K562 (cell line): ENCODE measurements around the gene TRIM31. TPM values are rescaled to one million over a fixed set of nuclear protein-coding genes. Genes with fewer than 3 reads are reported as not detected.

Experiments
- ATAC-seq: fragments of 200-7000 bp; cut with Tn5 transposase; 3 replicates; pipeline ENCODE4 v1.9.1; 2020; ENCODE audit warnings: moderate library complexity
- BruUV-seq: library from RNA; stranded (reverse); fragments of 400-500 nt; replicated peaks from 2 replicates; lab custom pipeline; 2021; lab: Mats Ljungman, UMichigan
- CTCF ChIA-PET: fragments of 300-600 bp; formaldehyde crosslinking; extraction: SDS; loops from one replicate; lab custom pipeline; 2021; ENCODE audit warnings: low intra/inter-chr PET ratio; lab: Yijun Ruan, JAX
- POLR2A ChIA-PET: fragments of 300-600, 350-650 bp; sonication (Branson Sonifier 250); formaldehyde crosslinking; extraction: SDS; loops from one replicate; lab custom pipeline; 2021; ENCODE audit warnings: antibody characterized with exemption, inconsistent platforms; lab: Yijun Ruan, JAX
- DNase-seq, 4 experiments: peaks; one replicate each; pipeline versions ENCODE4 v3.0.0 to v3.0.0-alpha.2; 2011 to 2018; ENCODE audit warnings: low spot score in 3 of 4, mixed read lengths in 3 of 4; ENCODE audit errors: extremely low read depth in 1 of 4
- FAIRE-seq: peaks from 2 replicates; lab custom pipeline; 2011; peaks lifted over from hg19 to GRCh38; lab: Jason Lieb, UNC
- H2AFZ ChIP-seq: 2 replicates; pipeline ENCODE4 v1.6.0; 2011; ENCODE audit warnings: low read depth, low read length, control low read depth, inconsistent platforms
- H3K27ac ChIP-seq: fragments of 200-600 bp; 3 replicates; pipeline ENCODE4 v1.8.0; 2011; ENCODE audit warnings: low read depth, mild to moderate bottlenecking, control low read depth, inconsistent platforms, low read length, moderate library complexity, mixed read lengths; ENCODE audit errors: extremely low read depth
- H3K27me3 ChIP-seq, 2 experiments: fragments of 300-600 bp in 1 of 2; 2 replicates in 1 of 2; 3 replicates in 1 of 2; pipeline versions ENCODE4 v1.6.0 to v1.8.0; 2011; ENCODE audit warnings: inconsistent platforms in 2 of 2, low read length in 2 of 2, mild to moderate bottlenecking in 1 of 2, mixed read lengths in 1 of 2, moderate library complexity in 1 of 2; ENCODE audit not compliant: control insufficient read depth in 2 of 2, insufficient read depth in 2 of 2
- H3K36me3 ChIP-seq: fragments of 300-600 bp; 3 replicates; pipeline ENCODE4 v1.8.0; 2011; ENCODE audit warnings: mild to moderate bottlenecking, low read length, inconsistent platforms; ENCODE audit not compliant: control insufficient read depth, insufficient read depth
- H3K4me1 ChIP-seq, 2 experiments: fragments of 200-600 bp in 1 of 2; replicated peaks in 1 of 2; 2 replicates in 1 of 2; 3 replicates in 1 of 2; pipeline versions ENCODE4 v1.5.1 to v1.8.0; 2011; ENCODE audit warnings: inconsistent platforms in 2 of 2, low read length in 2 of 2, mild to moderate bottlenecking in 1 of 2, mixed read lengths in 1 of 2, moderate library complexity in 1 of 2; ENCODE audit not compliant: control insufficient read depth in 2 of 2, insufficient read depth in 2 of 2
- H3K4me2 ChIP-seq: 2 replicates; pipeline ENCODE4 v1.6.1; 2011; ENCODE audit warnings: low read length, control low read depth, inconsistent platforms, mixed read lengths; ENCODE audit not compliant: insufficient read depth
- H3K4me3 ChIP-seq: fragments of 200-600 bp; sonication (generic), shearing (Covaris generic); 2 replicates; pipeline ENCODE4 v1.5.1; 2016; ENCODE audit warnings: control low read depth, inconsistent platforms
- H3K79me2 ChIP-seq: fragments of 200-600 bp; 3 replicates; pipeline ENCODE4 v1.8.0; 2011; ENCODE audit warnings: low read length, inconsistent platforms; ENCODE audit not compliant: control insufficient read depth, insufficient read depth
- H3K9ac ChIP-seq, 2 experiments: 2 replicates each; pipeline versions ENCODE4 v1.6.0 to v1.6.1; 2011; ENCODE audit warnings: low read depth in 2 of 2, low read length in 2 of 2, control low read depth in 1 of 2, inconsistent platforms in 1 of 2, mild to moderate bottlenecking in 1 of 2, mixed read lengths in 1 of 2; ENCODE audit not compliant: insufficient read depth in 1 of 2
- H3K9me1 ChIP-seq: one replicate; pipeline ENCODE4 v1.6.0; 2011; ENCODE audit warnings: inconsistent platforms, mild to moderate bottlenecking, low read length, moderate library complexity; ENCODE audit not compliant: control insufficient read depth, insufficient read depth
- H3K9me3 ChIP-seq: replicated peaks from 2 replicates; pipeline ENCODE4 v1.5.1; 2011; ENCODE audit warnings: low read depth, low read length, inconsistent platforms; ENCODE audit not compliant: control insufficient read depth, insufficient read depth
- H4K20me1 ChIP-seq: replicated peaks from 2 replicates; pipeline ENCODE4 v1.6.1; 2011; ENCODE audit warnings: low read length, inconsistent platforms, mixed read lengths; ENCODE audit not compliant: control insufficient read depth, insufficient read depth
- BRF1 ChIP-seq: IDR thresholded peaks from 3 replicates; pipeline ENCODE4 v1.6.1; 2011; ENCODE audit warnings: borderline replicate concordance, mild to moderate bottlenecking; ENCODE audit not compliant: insufficient read length; ENCODE audit errors: extremely low read depth
- NCOR1 ChIP-seq: fragments of 450-650 bp; IDR thresholded peaks from 2 replicates; pipeline ENCODE4 v1.6.1; 2016; ENCODE audit warnings: mild to moderate bottlenecking, moderate library complexity
- POLR2AphosphoS5 ChIP-seq: IDR thresholded peaks from 2 replicates; pipeline ENCODE4 v1.6.1; 2011; ENCODE audit warnings: mild to moderate bottlenecking, low read depth, low read length, moderate library complexity; ENCODE audit not compliant: control insufficient read depth, insufficient read depth
- PPARD ChIP-seq: fragments of 250-450 bp; sonication (Bioruptor Pico); IDR thresholded peaks from 2 replicates; pipeline ENCODE4 v1.8.0; 2022; ENCODE audit warnings: inconsistent platforms, mild to moderate bottlenecking, moderate library complexity
- RBM34 ChIP-seq: fragments of 200-400 bp; formaldehyde crosslinking; IDR thresholded peaks from 2 replicates; pipeline ENCODE4 v1.6.1; 2018; ENCODE audit warnings: low read length, borderline replicate concordance; ENCODE audit not compliant: insufficient read depth
- SMARCB1 ChIP-seq: IDR thresholded peaks from 2 replicates; pipeline ENCODE4 v1.6.1; 2011; ENCODE audit warnings: improper control_type of control experiment, low read depth; ENCODE audit not compliant: insufficient read length
- TSC22D4 ChIP-seq: fragments of 450-650 bp; IDR thresholded peaks from 2 replicates; pipeline ENCODE4 v1.6.1; 2016; ENCODE audit warnings: missing genetic modification characterization, missing biosample characterization, control low read depth
- ZBED1 ChIP-seq: IDR thresholded peaks from 2 replicates; pipeline ENCODE4 v1.6.1; 2014
- ZMIZ1 ChIP-seq, 2 experiments: fragments of 150-350 bp in 1 of 2; IDR thresholded peaks; 2 replicates each; pipeline ENCODE4 v1.6.1; 2012 to 2016; ENCODE audit warnings: low read depth in 2 of 2, low read length in 2 of 2, mild to moderate bottlenecking in 1 of 2, moderate library complexity in 1 of 2
- ZNF24 ChIP-seq: fragments of 450-650 bp; IDR thresholded peaks from 2 replicates; pipeline ENCODE4 v1.6.1; 2016
- WGBS: fragments of 100-300 bp; shearing (Covaris generic); methylation state at CpG from one replicate; pipeline ENCODE4 v1.1.6; 2016; ENCODE audit warnings: low coverage, mixed read lengths; ENCODE audit not compliant: insufficient coverage; ENCODE audit errors: missing lambda C conversion rate; 5-methylcytosine and 5-hydroxymethylcytosine counted together
- in situ Hi-C: fragments of 300-500 bp; cut with MboI; formaldehyde crosslinking; loops from 4 replicates; pipeline ENCODE4 v1.15.0; 2018; ENCODE audit warnings: inconsistent platforms, mixed read lengths
- intact Hi-C: fragments of 100-400 bp; cut with micrococcal nuclease; formaldehyde crosslinking; loops from 2 replicates; pipeline ENCODE4 v1.14.2; 2022
- polyA plus RNA-seq, 8 experiments: library from polyadenylated mRNA; depleted of rRNA in 4 of 8; stranded (reverse) in 5 of 8; unstranded in 3 of 8; fragments of >200 nt; fragmentation: Nextera tagmentation in 2 of 8; fragmentation: Illumina TruSeq in 1 of 8; extraction: Ambion mirVana in 2 of 8; extraction: Trizol in 1 of 8; gene quantifications; 2 replicates each; pipeline versions ENCODE4 v1.2.1 to v1.2.3, GENCODE V29; 2011 to 2014; ENCODE audit warnings: inconsistent platforms in 1 of 8, missing spikeins in 1 of 8
- total RNA-seq, 7 experiments: library from RNA; depleted of rRNA in 6 of 7; stranded (reverse); fragments of >200 nt in 6 of 7; fragmentation: Illumina TruSeq in 2 of 7; extraction: Trizol in 2 of 7; gene quantifications; 2 replicates each; pipeline versions ENCODE4 v1.2.1 to v1.2.3, GENCODE V29; 2011 to 2021; ENCODE audit warnings: low replicate concordance in 1 of 7

Gene TRIM31
- total and polyA plus RNA-seq, 9 of the 15 experiments (the other 6 are each of a cell fraction or from before 2014, with no cell fraction given): not detected

- H3K36me3 ChIP-seq: no peaks in the 10 kb centered on the region
- CTCF ChIA-PET: no interaction called here
- ATAC-seq (no peak), DNase-seq (no peak), FAIRE-seq (no peak)
- no peak overlapping the region for H3K4me3 ChIP-seq
- H3K27me3 ChIP-seq: peaks cover 2 to 22% of the 10 kb centered on the region in 2 experiments; a peak in 3 of 5 replicates
- POLR2A ChIA-PET: interaction anchor here (0.8 kb wide), 1 partner anchor 9 kb away, joined by 3 read pairs; no protein-coding TSS in a partner anchor
- no peak overlapping the region for H3K27ac ChIP-seq
- H3K9me1 ChIP-seq: no peaks in the 10 kb centered on the region
- H4K20me1 ChIP-seq: no peaks in the 10 kb centered on the region
- H3K9ac ChIP-seq: no peak overlapping the region
- H3K79me2 ChIP-seq: no peaks in the 10 kb centered on the region
- peaks cover 4 to 34% of the 10 kb centered on the region in 2 experiments for H3K4me1 ChIP-seq
- no peak overlapping the region for H3K4me2 ChIP-seq
- TF ChIP-seq POLR2AphosphoS5: no peak
- TF ChIP-seq SMARCB1: no peak
- TF ChIP-seq ZBED1: no peak
- TF ChIP-seq BRF1: no peak
- no peak for TF ChIP-seq ZNF24
- TF ChIP-seq ZMIZ1 (IDR thresholded peaks at IDR 0.05; ENCODE audit: low read depth in 2 of 2, low read length in 2 of 2): no peak
- TF ChIP-seq TSC22D4 (tag): no peak
- no peak for TF ChIP-seq RBM34
- TF ChIP-seq PPARD: no peak
- TF ChIP-seq NCOR1: no peak
- in situ Hi-C loops: no loop called here
- no TSS peak for BruUV-seq
- intact Hi-C loops: no loop called here
- no peak overlapping the region for H2AFZ ChIP-seq
- 32% methylated on average over 3 of the region's 3 CpGs for WGBS
- no peaks in the 10 kb centered on the region for H3K9me3 ChIP-seq
Observed at GRCh38 chr6:30152910-30153610, 40.2 kb upstream of the TRIM31 start.
